ENCODE data around the gene MYH13. TPM values are rescaled to one million over a fixed set of nuclear protein-coding genes. Genes with fewer than 3 reads are reported as not detected.

MYH13 gene
- total RNA-seq, 1 donor from 2014 or later: not detected

- H3K4me3 Mint-ChIP-seq: no peak overlapping the region
- peaks cover 15% of the 10 kb centered on the region for H3K27me3 Mint-ChIP-seq
- no peak for DNase-seq (ENCODE audit: extremely low spot score, unreplicated experiment)
- H3K27ac Mint-ChIP-seq: no peak overlapping the region
- H3K4me1 Mint-ChIP-seq (ENCODE audit: unreplicated experiment): no peaks in the 10 kb centered on the region
- no peaks in the 10 kb centered on the region for H3K36me3 Mint-ChIP-seq
- TF ChIP-seq CTCF (conservative IDR thresholded peaks at IDR 0.05): no peak
- H3K9me3 Mint-ChIP-seq: peaks cover 4% of the 10 kb centered on the region
These were observed 106.4 kb downstream of the MYH13 start for GRCh38 chr17:10266296-10266876.

- no peak for TF ChIP-seq CTCF (conservative IDR thresholded peaks at IDR 0.05)
- Mint-ChIP-seq H3K9me3 (peaks cover 4% of the 10 kb centered on the region), H3K4me1 (ENCODE audit: unreplicated experiment) (no peaks in the 10 kb centered on the region), H3K36me3 (no peaks in the 10 kb centered on the region), H3K4me3 (no peak overlapping the region), H3K27me3 (peaks cover 18% of the 10 kb centered on the region), H3K27ac (no peak overlapping the region)
- no peak for DNase-seq (ENCODE audit: extremely low spot score, unreplicated experiment)
These were observed 107.6 kb downstream of the MYH13 start for GRCh38 chr17:10265100-10265810.

- Mint-ChIP-seq H3K4me3 (no peak overlapping the region), H3K27me3 (peaks cover 18% of the 10 kb centered on the region), H3K9me3 (peaks cover 4% of the 10 kb centered on the region), H3K27ac (no peak overlapping the region), H3K4me1 (ENCODE audit: unreplicated experiment) (no peaks in the 10 kb centered on the region), H3K36me3 (no peaks in the 10 kb centered on the region)
- no peak for TF ChIP-seq CTCF (conservative IDR thresholded peaks at IDR 0.05)
- DNase-seq (ENCODE audit: extremely low spot score, unreplicated experiment): no peak
These were observed 108.8 kb downstream of the MYH13 start for GRCh38 chr17:10264051-10264450.

- Mint-ChIP-seq H3K27ac (no peak overlapping the region), H3K9me3 (peaks cover 4% of the 10 kb centered on the region), H3K36me3 (no peaks in the 10 kb centered on the region), H3K4me3 (no peak overlapping the region), H3K27me3 (peaks cover 20% of the 10 kb centered on the region), H3K4me1 (ENCODE audit: unreplicated experiment) (no peaks in the 10 kb centered on the region)
- no peak for DNase-seq (ENCODE audit: extremely low spot score, unreplicated experiment)
- no peak for TF ChIP-seq CTCF (conservative IDR thresholded peaks at IDR 0.05)
These were observed 110.4 kb downstream of the MYH13 start for GRCh38 chr17:10262451-10262850.

GRCh38 chr17:10261098-10261497, 111.7 kb downstream of the MYH13 start:
- Mint-ChIP-seq H3K4me1 (ENCODE audit: unreplicated experiment) (no peaks in the 10 kb centered on the region), H3K27ac (no peak overlapping the region), H3K4me3 (no peak overlapping the region), H3K36me3 (no peaks in the 10 kb centered on the region), H3K9me3 (no peaks in the 10 kb centered on the region), H3K27me3 (peaks cover 20% of the 10 kb centered on the region)
- no peak for TF ChIP-seq CTCF (conservative IDR thresholded peaks at IDR 0.05)
- no peak for DNase-seq (ENCODE audit: extremely low spot score, unreplicated experiment)
